ENCODE data around the gene SFTPB.

SFTPB gene

DNA sequence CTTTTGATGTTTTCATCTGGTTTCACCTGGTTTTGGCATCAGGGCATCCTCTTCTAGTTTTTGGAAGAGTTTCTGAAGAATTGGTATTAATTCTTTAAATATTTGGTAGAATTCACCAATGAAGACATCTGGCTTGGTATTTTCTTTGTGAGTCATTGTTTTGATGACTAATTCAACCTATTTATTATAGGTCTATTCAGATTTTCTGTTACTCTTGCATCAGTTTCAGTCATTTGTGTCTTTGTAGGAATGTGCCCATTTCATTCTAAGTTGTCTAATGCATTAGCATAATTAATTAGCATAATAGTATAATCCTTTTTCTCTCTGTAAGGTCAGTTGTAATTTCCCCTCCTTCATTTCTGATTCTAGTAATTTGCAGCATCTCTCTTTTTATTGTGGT, 34.2 kb upstream of the SFTPB start:
- DNase-seq = no peak

DNA sequence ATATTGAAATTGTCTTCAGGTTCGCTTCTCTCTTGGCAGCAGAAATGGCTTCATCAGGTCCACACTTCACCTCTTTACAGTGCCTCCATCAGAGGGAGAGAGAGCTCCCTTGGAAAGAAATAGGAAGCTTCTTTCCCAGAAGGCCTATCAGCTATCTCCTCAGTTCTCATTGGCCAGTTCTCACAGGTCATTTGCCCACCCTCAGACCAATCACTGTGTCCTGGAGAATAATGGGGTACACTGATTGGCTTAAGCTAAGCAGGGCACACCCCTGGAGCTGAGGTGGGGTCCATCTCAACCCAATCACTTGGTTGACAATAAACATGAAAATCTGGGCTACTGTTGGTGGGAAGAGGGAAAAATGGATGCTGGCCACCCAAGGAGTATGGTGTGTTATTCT, 31.3 kb upstream of the SFTPB start:
- no peak for DNase-seq

GRCh38 chr2:85698880-85699254, 30.9 kb upstream of the SFTPB start:
- no peak for DNase-seq

DNA sequence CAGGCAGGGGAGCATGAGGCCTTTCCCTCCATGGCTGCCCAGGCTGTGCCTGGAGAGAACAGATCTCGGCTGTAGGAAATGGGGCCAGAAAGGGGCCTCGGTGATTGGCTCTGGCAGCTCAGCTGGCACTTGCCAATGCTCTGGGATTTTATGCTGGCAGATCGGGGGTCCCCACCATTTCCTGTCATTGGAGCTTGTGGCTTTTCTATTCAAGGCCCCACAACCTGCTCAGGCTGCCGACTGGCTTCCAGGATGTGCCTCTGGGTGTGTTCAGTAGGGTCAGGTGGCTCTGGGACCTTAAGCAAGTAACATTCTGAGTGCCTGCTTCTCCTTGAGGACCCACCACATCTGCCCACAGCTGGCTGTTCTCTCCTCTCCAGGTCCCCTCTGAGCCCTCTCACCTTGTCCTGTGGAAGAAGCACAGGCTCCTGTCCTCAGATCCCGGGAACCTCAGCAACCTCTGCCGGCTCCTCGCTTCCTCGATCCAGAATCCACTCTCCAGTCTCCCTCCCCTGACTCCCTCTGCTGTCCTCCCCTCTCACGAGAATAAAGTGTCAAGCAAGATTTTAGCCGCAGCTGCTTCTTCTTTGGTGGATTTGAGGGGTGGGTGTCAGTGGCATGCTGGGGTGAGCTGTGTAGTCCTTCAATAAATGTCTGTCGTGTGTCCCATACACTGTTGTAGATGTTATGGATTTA, 30.3 kb upstream of the SFTPB start:
- DNase-seq = no peak

DNA sequence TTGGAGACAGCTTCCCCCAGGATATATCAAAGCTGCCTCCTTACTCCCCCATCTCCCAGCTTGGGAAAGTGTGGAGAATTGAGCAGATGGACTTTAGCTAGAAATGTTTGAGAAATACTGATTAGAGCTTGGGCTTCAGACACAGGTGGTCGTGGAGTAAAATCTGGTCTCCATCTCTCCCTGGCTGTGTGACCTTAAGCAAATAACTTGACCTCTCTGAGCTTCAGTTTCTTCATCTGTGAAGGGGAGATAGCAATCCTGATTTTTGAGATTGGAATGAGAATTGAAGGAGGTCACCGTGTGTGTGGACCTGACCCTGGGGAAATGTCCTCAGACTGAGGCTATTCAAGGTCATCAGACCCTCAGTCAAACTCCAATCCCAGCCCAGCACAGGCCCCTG, 29.7 kb upstream of the SFTPB start:
- no peak for DNase-seq

GRCh38 chr2:85697096-85697495, 29.1 kb upstream of the SFTPB start:
- no peak for DNase-seq

DNA sequence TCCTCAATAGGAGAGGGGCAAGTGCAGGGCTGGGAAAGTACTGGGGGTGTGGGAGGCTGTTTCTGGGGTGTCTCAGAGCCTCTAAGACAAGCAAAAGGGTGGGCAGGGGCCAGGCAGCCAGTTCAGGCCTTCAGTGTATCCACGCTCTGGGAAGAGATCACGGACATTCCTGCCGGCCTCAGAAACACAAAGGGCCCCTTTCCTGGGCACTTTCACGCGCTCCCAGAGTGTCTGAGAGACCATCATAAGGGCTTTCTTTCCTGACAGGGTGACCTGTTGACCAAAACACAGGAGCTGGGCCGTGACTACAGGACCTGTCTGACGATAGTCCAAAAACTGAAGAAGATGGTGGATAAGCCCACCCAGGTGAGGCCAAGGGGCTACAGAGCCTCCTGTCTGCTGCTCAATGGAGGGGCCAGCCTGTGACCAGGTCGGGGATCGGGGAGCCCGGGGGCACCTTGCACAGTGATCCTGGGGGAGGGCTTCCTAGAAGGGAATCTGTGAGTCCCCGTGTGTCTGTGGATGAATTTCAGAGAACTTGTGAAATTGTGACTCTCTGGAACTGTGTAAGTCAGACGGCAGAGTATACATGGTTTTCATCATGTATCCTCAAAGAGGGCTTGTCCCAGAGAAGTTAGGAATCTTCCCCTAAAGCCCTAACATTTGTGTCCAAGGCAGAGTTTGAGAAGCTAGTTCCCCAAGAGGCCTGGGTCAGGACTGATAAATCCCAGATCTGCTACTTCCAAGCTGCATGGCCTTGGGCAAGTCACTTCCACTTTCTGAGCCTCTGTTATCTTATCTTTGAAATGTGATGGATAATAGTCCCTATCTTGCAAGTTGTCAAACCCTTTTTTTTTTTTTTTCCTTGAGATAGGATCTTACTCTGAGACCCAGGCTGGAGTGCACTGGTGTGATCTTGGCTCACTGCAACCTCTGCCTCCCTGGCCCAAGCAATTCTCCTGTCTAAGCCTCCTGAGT, 28.0 kb upstream of the SFTPB start:
- DNase-seq = no peak

- DNase-seq = no peak
These were observed 27.1 kb upstream of the SFTPB start for GRCh38 chr2:85695121-85695520.

GRCh38 chr2:85694052-85695025, 26.3 kb upstream of the SFTPB start, which contains the start of gene GNLY:
TSS of gene GNLY (plus strand) at chr2:85694358. CDS start at chr2:85694419, 61 bp downstream.
- DNase-seq = no peak

DNA sequence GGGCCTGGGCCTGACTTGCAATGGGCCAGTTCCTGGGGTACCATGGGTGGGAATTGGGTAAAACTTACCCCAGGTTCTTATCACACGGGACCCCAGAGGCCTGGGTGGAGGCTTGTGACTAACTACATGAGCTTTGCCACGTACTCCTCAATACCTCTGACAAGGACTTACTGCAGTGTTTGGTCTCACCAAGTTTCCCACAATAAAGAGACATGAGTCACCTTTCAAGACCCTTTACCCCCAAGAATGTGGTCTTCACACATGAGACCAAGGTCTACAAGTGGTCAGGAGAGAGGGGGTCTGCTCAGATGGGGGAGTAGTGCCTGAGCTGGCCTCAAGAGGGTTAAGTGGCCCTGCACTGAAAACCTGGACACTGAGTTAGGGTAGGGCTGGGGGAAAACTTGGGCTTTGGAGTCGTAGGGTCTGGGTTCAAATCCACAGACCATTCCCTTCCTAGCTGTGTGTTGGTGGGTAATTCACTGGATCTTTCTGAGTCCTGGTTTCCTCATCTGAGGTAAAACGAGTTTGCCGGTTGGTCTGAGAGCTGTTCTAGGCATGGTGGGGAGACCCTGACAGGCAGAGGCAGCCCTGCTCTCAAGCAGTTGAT, 24.1 kb upstream of the SFTPB start:
- no peak for DNase-seq

DNA sequence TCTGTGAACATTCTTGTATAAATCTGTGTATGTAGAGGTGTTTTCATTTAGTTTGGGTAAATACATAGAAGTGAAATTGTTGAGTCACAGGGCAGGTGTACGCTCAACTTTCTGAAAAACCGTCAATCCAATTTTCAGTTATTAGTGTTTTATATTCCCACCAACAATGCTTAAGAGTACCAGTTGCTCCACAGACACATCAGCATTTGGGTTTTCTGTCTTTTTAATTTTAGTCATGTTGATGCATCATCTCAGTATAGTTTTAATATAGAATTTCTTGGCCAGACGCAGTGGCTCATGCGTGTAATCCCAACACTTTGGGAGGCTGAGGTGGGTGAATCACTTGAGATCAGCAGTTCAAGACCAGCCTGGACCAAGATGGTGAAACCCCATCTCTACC, 22.9 kb upstream of the SFTPB start:
- no peak for DNase-seq

DNA sequence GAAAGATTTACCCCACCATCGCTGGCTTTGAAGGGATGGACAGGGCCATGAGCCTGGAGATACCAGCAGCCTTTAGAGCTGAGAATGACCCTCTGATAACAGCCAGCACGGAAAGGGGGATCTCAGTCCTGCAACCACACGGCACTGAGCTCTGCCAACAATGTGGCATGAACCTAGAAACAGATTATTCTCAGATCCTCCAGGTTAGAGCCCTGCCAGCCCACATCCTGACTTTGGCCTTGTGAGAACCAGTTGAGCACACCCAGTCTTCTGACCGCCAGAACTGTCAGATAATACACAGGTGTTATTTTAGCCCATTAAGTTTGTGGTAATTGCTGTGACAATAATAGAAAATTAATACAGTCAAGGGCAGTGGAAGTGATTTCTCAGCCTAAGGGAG, 16.8 kb upstream of the SFTPB start:
- DNase-seq = no peak

GRCh38 chr2:85684380-85684779, 16.4 kb upstream of the SFTPB start:
- no peak for DNase-seq

DNA sequence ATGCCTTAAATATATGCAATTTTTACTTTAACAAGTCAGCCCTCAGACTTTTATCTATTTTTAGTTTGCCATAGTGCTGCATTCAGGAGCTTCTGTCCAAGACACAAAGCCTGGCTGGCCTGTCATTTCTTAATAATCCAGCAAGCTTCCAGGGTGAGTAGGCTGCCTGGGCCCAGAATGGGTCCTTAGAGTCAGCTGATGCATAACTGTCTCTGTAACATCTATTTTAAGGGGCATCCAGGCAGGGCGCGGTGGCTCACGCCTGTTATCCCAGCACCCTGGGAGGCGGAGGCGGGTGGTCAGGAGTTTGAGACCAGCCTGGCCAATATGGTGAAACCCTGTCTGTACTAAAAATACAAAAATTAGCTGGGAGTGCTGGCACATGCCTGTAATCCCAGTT, 14.4 kb upstream of the SFTPB start:
- DNase-seq = no peak

DNA sequence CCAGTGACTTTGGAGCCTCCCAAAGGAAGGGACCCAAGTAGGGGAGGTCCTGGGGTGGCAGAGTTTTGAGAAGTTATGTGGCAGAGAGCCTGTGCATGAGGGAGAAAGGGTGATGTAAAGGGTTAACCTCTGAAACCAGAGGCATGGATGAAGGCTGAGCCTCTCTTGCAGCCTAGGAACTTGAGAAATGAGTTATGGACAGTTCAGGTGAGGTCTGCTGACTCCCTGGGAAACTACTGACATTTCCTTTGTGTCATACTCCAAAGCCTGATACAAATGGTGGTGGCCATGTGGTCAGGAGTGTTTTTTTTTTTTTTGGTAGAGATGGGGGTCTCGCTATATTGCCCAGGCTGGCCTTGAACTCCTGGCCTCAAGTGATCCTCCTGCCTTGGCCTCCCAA, 13.8 kb upstream of the SFTPB start:
- DNase-seq = no peak

- DNase-seq = no peak
These were observed 13.4 kb upstream of the SFTPB start for GRCh38 chr2:85681372-85681763.

DNA sequence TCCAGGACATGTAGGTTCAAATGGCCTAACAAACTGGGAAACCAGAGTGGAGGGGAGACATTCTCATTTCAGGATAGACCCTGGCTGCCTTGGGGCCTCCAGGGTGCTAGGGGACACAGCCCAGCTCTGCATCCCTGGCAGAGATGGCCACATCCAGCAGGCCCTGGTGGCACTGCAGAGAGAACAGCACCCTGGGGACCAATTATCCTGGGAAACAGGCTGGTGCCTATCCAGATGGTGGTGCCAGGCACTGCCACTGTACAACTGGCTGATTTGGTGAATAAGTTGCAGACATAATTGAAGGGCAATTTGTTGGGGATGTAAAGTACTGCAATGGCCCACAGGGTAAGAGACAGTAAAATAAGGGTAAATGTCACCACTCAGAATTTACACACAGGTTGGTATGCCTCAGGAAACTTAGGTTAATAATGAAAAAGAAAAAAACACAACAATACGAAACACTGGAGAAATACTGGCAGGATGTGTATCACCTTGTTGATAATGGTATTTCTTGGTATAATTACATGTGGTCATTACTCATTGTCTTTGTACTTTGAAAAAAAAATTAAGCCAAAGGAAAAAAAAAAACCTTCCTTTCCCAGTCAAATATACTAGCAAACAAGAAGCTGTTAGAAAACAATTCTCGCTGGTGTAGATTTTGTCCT, 12.8 kb upstream of the SFTPB start:
- no peak for DNase-seq

GRCh38 chr2:85678794-85679672, 11.0 kb upstream of the SFTPB start:
- DNase-seq = peak; percentile 71

DNA sequence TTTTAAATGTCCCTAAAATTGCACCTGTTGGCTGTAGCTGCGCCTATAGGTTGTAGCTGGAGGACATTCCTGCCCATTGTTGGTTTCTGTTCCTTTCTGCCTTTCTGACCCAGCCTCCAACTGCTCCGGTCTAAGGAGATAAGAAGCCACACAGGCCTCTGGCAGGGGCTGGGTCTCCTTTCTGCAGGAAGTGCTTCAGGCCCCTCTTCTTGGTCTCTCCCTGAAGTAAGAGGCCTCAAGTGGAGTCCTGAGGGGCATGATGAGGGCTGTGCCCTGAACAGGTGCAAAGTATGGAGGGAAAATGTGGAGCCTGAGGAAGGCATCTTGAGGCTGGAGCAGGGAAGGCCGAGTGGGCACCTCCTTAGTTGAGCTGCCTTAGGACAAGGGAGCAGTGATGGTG, 10.4 kb upstream of the SFTPB start:
- DNase-seq = no peak

DNA sequence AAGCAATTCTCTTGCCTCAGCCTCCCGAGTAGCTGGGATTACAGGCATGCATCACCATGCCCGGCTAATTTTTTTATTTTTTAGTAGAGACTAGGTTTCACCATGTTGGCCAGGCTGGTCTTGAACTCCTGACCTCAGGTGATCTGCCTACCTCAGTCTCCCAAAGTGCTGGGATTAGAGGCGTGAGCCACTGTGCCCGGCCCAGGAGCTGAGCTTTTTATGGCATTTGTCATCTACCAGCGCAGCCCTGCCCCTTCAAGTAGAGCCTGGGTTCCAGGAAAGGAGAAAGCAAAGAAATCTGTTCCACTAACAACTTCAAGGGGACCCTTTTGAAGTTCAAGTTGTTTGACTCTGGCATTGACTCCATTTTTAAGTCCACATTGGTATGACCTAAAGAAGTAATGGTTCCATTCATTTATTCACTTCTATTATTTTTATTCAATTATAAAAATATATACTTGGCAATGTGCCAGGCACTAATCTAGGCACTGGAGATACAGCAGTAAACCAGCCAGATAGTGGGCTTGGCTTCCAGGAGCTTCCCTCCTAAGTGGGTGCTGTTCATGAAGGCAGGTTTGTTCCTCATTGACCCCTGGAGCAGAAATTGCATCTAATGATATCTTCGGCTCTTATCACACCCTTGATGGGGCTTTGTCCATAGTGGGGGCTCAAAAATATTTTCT, 8.0 kb upstream of the SFTPB start:
- DNase-seq = no peak
